ENCODE data around the gene SLC25A34.

SLC25A34 gene

GRCh38 chr1:15761366-15762128, 25.5 kb downstream of the SLC25A34 start:
- H3K4me3 ChIP-seq (ENCODE audit: low read length): peak overlapping the region; percentile 14
- H3K27ac ChIP-seq (ENCODE audit: low read depth, low read length): peak overlapping the region; percentile 46

GRCh38 chr1:15762546-15762945, 26.5 kb downstream of the SLC25A34 start:
- H3K4me1 ChIP-seq (ENCODE audit: control insufficient read depth, insufficient read depth, low read length): peaks cover 7% of the 10 kb centered on the region
- H3K27ac ChIP-seq (ENCODE audit: low read depth, low read length): no peak overlapping the region
- H3K36me3 ChIP-seq (ENCODE audit: control insufficient read depth, insufficient read depth, low read length): peaks cover 8% of the 10 kb centered on the region
- H3K4me3 ChIP-seq (ENCODE audit: low read length): no peak overlapping the region
- no peak overlapping the region for H3K9ac ChIP-seq (ENCODE audit: low read length)
- H3K27me3 ChIP-seq (ENCODE audit: control insufficient read depth, insufficient read depth, low read length): no peaks in the 10 kb centered on the region

More at GRCh38 chr1:15761366-15762128, 25.5 kb downstream of the SLC25A34 start:
- no peaks in the 10 kb centered on the region for H3K27me3 ChIP-seq (ENCODE audit: control insufficient read depth, insufficient read depth, low read length)
- H3K9ac ChIP-seq (ENCODE audit: low read length): no peak overlapping the region
- H3K4me1 ChIP-seq (ENCODE audit: control insufficient read depth, insufficient read depth, low read length): peaks cover 7% of the 10 kb centered on the region
- peaks cover 8% of the 10 kb centered on the region for H3K36me3 ChIP-seq (ENCODE audit: control insufficient read depth, insufficient read depth, low read length)

- no peak overlapping the region for H3K27ac ChIP-seq (ENCODE audit: low read depth, low read length)
- no peak overlapping the region for H3K9ac ChIP-seq (ENCODE audit: low read length)
- H3K27me3 ChIP-seq (ENCODE audit: control insufficient read depth, insufficient read depth, low read length): no peaks in the 10 kb centered on the region
- peaks cover 7% of the 10 kb centered on the region for H3K4me1 ChIP-seq (ENCODE audit: control insufficient read depth, insufficient read depth, low read length)
- H3K36me3 ChIP-seq (ENCODE audit: control insufficient read depth, insufficient read depth, low read length): peaks cover 18% of the 10 kb centered on the region
- no peak overlapping the region for H3K4me3 ChIP-seq (ENCODE audit: low read length)
Observed at GRCh38 chr1:15764269-15764764, 28.3 kb downstream of the SLC25A34 start.

- Histone ChIP-seq H3K9ac (ENCODE audit: low read length) (no peak overlapping the region), H3K36me3 (ENCODE audit: control insufficient read depth, insufficient read depth, low read length) (peaks cover 18% of the 10 kb centered on the region)
Observed at GRCh38 chr1:15764890-15765289, 28.8 kb downstream of the SLC25A34 start.

GRCh38 chr1:15765495-15766194, 29.6 kb downstream of the SLC25A34 start:
- H3K4me1 ChIP-seq (ENCODE audit: control insufficient read depth, insufficient read depth, low read length): peaks cover 7% of the 10 kb centered on the region
- no peak overlapping the region for H3K4me3 ChIP-seq (ENCODE audit: low read length)
- H3K36me3 ChIP-seq (ENCODE audit: control insufficient read depth, insufficient read depth, low read length): peaks cover 18% of the 10 kb centered on the region
- no peak overlapping the region for H3K9ac ChIP-seq (ENCODE audit: low read length)
- H3K27me3 ChIP-seq (ENCODE audit: control insufficient read depth, insufficient read depth, low read length): no peaks in the 10 kb centered on the region
- no peak overlapping the region for H3K27ac ChIP-seq (ENCODE audit: low read depth, low read length)

More at GRCh38 chr1:15764890-15765289, 28.8 kb downstream of the SLC25A34 start:
- Histone ChIP-seq H3K27ac (ENCODE audit: low read depth, low read length) (no peak overlapping the region), H3K27me3 (ENCODE audit: control insufficient read depth, insufficient read depth, low read length) (no peaks in the 10 kb centered on the region), H3K4me1 (ENCODE audit: control insufficient read depth, insufficient read depth, low read length) (peaks cover 7% of the 10 kb centered on the region), H3K4me3 (ENCODE audit: low read length) (no peak overlapping the region)

GRCh38 chr1:15767941-15768340, 31.9 kb downstream of the SLC25A34 start:
- Histone ChIP-seq H3K27ac (ENCODE audit: low read depth, low read length) (no peak overlapping the region), H3K36me3 (ENCODE audit: control insufficient read depth, insufficient read depth, low read length) (peaks cover 31% of the 10 kb centered on the region), H3K9ac (ENCODE audit: low read length) (no peak overlapping the region), H3K4me1 (ENCODE audit: control insufficient read depth, insufficient read depth, low read length) (no peaks in the 10 kb centered on the region), H3K27me3 (ENCODE audit: control insufficient read depth, insufficient read depth, low read length) (no peaks in the 10 kb centered on the region), H3K4me3 (ENCODE audit: low read length) (no peak overlapping the region)

GRCh38 chr1:15768388-15768787, 32.3 kb downstream of the SLC25A34 start:
- H3K27ac ChIP-seq (ENCODE audit: low read depth, low read length): no peak overlapping the region
- no peak overlapping the region for H3K4me3 ChIP-seq (ENCODE audit: low read length)
- no peaks in the 10 kb centered on the region for H3K4me1 ChIP-seq (ENCODE audit: control insufficient read depth, insufficient read depth, low read length)
- no peak overlapping the region for H3K9ac ChIP-seq (ENCODE audit: low read length)
- H3K36me3 ChIP-seq (ENCODE audit: control insufficient read depth, insufficient read depth, low read length): peaks cover 31% of the 10 kb centered on the region
- H3K27me3 ChIP-seq (ENCODE audit: control insufficient read depth, insufficient read depth, low read length): no peaks in the 10 kb centered on the region

GRCh38 chr1:15770313-15770962, 34.4 kb downstream of the SLC25A34 start:
- Histone ChIP-seq H3K4me1 (ENCODE audit: control insufficient read depth, insufficient read depth, low read length) (no peaks in the 10 kb centered on the region), H3K4me3 (ENCODE audit: low read length) (no peak overlapping the region), H3K27ac (ENCODE audit: low read depth, low read length) (no peak overlapping the region), H3K27me3 (ENCODE audit: control insufficient read depth, insufficient read depth, low read length) (no peaks in the 10 kb centered on the region), H3K9ac (ENCODE audit: low read length) (no peak overlapping the region), H3K36me3 (ENCODE audit: control insufficient read depth, insufficient read depth, low read length) (peaks cover 38% of the 10 kb centered on the region)

GRCh38 chr1:15771836-15772515, 35.9 kb downstream of the SLC25A34 start:
- H3K27me3 ChIP-seq (ENCODE audit: control insufficient read depth, insufficient read depth, low read length): no peaks in the 10 kb centered on the region
- no peak overlapping the region for H3K4me3 ChIP-seq (ENCODE audit: low read length)
- no peak overlapping the region for H3K9ac ChIP-seq (ENCODE audit: low read length)
- H3K4me1 ChIP-seq (ENCODE audit: control insufficient read depth, insufficient read depth, low read length): no peaks in the 10 kb centered on the region
- peaks cover 35% of the 10 kb centered on the region for H3K36me3 ChIP-seq (ENCODE audit: control insufficient read depth, insufficient read depth, low read length)
- no peak overlapping the region for H3K27ac ChIP-seq (ENCODE audit: low read depth, low read length)

GRCh38 chr1:15775706-15776105, 39.6 kb downstream of the SLC25A34 start:
- no peak overlapping the region for H3K4me3 ChIP-seq (ENCODE audit: low read length)
- H3K9ac ChIP-seq (ENCODE audit: low read length): no peak overlapping the region
- H3K4me1 ChIP-seq (ENCODE audit: control insufficient read depth, insufficient read depth, low read length): no peaks in the 10 kb centered on the region
- peaks cover 25% of the 10 kb centered on the region for H3K36me3 ChIP-seq (ENCODE audit: control insufficient read depth, insufficient read depth, low read length)
- H3K27me3 ChIP-seq (ENCODE audit: control insufficient read depth, insufficient read depth, low read length): no peaks in the 10 kb centered on the region
- H3K27ac ChIP-seq (ENCODE audit: low read depth, low read length): no peak overlapping the region

- Histone ChIP-seq H3K27ac (ENCODE audit: low read depth, low read length) (no peak overlapping the region), H3K4me3 (ENCODE audit: low read length) (no peak overlapping the region), H3K9ac (ENCODE audit: low read length) (no peak overlapping the region)
Observed at GRCh38 chr1:15777909-15778707, 42.0 kb downstream of the SLC25A34 start.

More at GRCh38 chr1:15777909-15778707, 42.0 kb downstream of the SLC25A34 start:
- Histone ChIP-seq H3K27me3 (ENCODE audit: control insufficient read depth, insufficient read depth, low read length) (no peaks in the 10 kb centered on the region), H3K36me3 (ENCODE audit: control insufficient read depth, insufficient read depth, low read length) (peaks cover 12% of the 10 kb centered on the region), H3K4me1 (ENCODE audit: control insufficient read depth, insufficient read depth, low read length) (no peaks in the 10 kb centered on the region)
